HepG2 (cell line): ENCODE measurements around the gene DDHD1.

Experiments used
- CTCF ChIP-seq: sonication (generic); formaldehyde crosslinking; IDR thresholded peaks from 2 replicates; pipeline ENCODE4 v1.5.0; 2020; ENCODE audit warnings: mild to moderate bottlenecking, missing genetic modification reagents, moderate library complexity
- MAZ ChIP-seq, 2 experiments: sonication (generic) in 1 of 2; formaldehyde crosslinking in 1 of 2; IDR thresholded peaks; 2 replicates each; pipeline versions ENCODE4 v1.5.0 to v1.6.1; 2012 to 2020; ENCODE audit warnings: low read depth in 2 of 2, mild to moderate bottlenecking in 2 of 2, borderline replicate concordance in 1 of 2, improper control_type of control experiment in 1 of 2, low read length in 1 of 2, missing genetic modification reagents in 1 of 2, moderate library complexity in 1 of 2

GRCh38 chr14:53190938-53191337, 37.8 kb upstream of the DDHD1 start:
- no peak for TF ChIP-seq CTCF (CRISPR knock-in tag)
- no peak for TF ChIP-seq MAZ (IDR thresholded peaks at IDR 0.05; ENCODE audit: borderline replicate concordance, low read depth, low read length)
- TF ChIP-seq MAZ (CRISPR knock-in tag; IDR thresholded peaks at IDR 0.05; ENCODE audit: low read depth) = no peak
